Hematopoietic multipotent progenitor cell treated with erythropoietin and hydrocortisone succinate and interleukin-3 and kit ligand, for 15 days (in vitro differentiated cells): ENCODE results near the gene TWIST2.

Experiments
- DNase-seq: peaks from one replicate; pipeline ENCODE4 v3.0.0-alpha.2; 2015; ENCODE audit warnings: low spot score

TWIST2 gene

DNA sequence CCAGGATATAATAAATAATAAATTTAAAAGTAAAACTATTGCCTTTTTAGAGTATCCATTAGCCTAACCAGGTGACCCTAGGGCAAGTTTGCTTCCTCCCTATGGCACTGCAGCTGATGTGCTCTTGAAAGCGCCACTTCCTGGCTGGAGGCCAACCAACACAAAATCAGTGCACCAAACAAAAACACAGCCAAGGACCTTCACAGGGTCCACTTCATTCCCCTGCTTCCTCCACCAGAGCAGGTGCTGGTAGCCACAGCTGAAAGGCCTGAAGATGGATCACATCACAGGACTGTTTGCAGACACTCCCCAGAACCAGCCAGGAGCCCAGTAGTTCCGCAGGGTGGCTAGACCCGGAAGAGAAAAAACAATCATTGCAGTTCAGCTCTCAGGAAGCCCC is 108.8 kb downstream of the TWIST2 start:
- DNase-seq: no peak
